ENCODE results near the gene NECTIN1.

- TF ChIP-seq CTCF (IDR thresholded peaks at IDR 0.05), result no peak
- no peak for TF ChIP-seq POLR2A (IDR thresholded peaks at IDR 0.05)
These were observed 23.4 kb upstream of the NECTIN1 start for GRCh38 chr11:119752345-119752871.
